ENCODE data around the gene OGFOD2.
A peak's percentile ranks its signal among the peaks of the same experiment; 100 is the strongest.

Gene OGFOD2

DNA sequence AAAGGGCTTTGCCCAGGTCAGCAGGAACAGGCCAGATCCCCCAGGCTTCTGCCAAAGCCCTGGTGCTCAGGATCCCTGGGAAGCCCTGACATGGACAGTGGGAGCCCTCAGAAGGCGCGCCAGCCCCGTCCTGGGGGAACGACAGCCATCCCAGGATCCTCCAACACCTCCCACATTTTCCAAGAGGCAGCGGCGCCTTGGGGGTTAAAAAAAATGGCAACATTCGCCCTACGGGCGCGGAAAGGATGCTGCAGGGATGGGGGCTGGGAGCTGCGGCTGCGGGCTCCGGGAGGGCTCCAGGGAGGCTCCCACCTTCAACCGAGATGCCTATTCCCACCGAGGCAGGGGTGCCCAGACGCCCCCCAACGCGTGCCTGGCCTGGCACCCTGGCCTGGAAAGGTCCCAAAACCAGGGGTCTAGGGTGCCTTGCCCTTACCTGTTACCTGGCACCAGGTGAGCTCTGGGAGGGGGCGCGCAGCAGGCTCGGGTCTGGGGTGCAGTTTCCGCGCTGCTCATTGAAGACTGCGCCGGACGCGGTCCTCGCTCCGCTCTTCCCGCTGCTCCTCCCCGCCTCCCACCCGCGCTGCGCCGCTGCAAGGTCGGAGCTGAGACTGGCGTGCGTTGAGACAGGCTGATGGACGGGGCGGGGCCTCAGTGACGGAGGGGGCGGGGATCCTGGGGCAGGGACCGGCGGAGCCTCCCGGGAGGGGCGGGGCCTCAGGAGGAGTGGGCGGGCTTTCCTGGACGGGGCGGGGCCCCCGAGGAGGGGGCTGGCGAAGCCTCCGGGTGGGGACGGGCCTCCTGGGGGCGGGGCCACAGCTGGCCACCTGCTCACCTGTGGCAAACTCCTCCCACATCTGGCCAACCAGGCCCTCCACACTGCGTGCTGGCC is 8.9 kb upstream of the OGFOD2 start, which contains the start of gene ABCB9:
Gene ABCB9, minus strand, starts transcription at position 613 of the 892 bp plus-strand sequence. CDS start 6,228 bp downstream, outside the sequence.
- peak; percentile 98 for DNase-seq (ENCODE audit: low spot score)
- TF ChIP-seq, protein P1, sequence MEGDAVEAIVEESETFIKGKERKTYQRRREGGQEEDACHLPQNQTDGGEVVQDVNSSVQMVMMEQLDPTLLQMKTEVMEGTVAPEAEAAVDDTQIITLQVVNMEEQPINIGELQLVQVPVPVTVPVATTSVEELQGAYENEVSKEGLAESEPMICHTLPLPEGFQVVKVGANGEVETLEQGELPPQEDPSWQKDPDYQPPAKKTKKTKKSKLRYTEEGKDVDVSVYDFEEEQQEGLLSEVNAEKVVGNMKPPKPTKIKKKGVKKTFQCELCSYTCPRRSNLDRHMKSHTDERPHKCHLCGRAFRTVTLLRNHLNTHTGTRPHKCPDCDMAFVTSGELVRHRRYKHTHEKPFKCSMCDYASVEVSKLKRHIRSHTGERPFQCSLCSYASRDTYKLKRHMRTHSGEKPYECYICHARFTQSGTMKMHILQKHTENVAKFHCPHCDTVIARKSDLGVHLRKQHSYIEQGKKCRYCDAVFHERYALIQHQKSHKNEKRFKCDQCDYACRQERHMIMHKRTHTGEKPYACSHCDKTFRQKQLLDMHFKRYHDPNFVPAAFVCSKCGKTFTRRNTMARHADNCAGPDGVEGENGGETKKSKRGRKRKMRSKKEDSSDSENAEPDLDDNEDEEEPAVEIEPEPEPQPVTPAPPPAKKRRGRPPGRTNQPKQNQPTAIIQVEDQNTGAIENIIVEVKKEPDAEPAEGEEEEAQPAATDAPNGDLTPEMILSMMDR (IDR thresholded peaks at IDR 0.05; ENCODE audit: extremely low read depth, insufficient read depth, missing control alignments): no peak
- in situ Hi-C loops (cut with MboI; ENCODE audit: low pct_unique_long_range_greater_than_20kb, low sequenced_read_pairs, unreplicated experiment): loop anchor here (25.0 kb wide), 1 partner anchor 329 kb away; no protein-coding TSS in a partner anchor

GRCh38 chr12:122966743-122967550 is 8.1 kb upstream of the OGFOD2 start:
- no peak for DNase-seq (ENCODE audit: low spot score)
- in situ Hi-C loops (cut with MboI; ENCODE audit: low pct_unique_long_range_greater_than_20kb, low sequenced_read_pairs, unreplicated experiment): loop anchor here (25.0 kb wide), 1 partner anchor 330 kb away; no protein-coding TSS in a partner anchor
- TF ChIP-seq, protein P1 (IDR thresholded peaks at IDR 0.05; ENCODE audit: extremely low read depth, insufficient read depth, missing control alignments): no peak

- TF ChIP-seq, protein P1 (IDR thresholded peaks at IDR 0.05; ENCODE audit: extremely low read depth, insufficient read depth, missing control alignments): no peak
- in situ Hi-C loops (cut with MboI; ENCODE audit: low pct_unique_long_range_greater_than_20kb, low sequenced_read_pairs, unreplicated experiment): loop anchor here (25.0 kb wide), 1 partner anchor 331 kb away; no protein-coding TSS in a partner anchor
- no peak for DNase-seq (ENCODE audit: low spot score)
Measured at GRCh38 chr12:122968104-122968503, 6.9 kb upstream of the OGFOD2 start.

DNA sequence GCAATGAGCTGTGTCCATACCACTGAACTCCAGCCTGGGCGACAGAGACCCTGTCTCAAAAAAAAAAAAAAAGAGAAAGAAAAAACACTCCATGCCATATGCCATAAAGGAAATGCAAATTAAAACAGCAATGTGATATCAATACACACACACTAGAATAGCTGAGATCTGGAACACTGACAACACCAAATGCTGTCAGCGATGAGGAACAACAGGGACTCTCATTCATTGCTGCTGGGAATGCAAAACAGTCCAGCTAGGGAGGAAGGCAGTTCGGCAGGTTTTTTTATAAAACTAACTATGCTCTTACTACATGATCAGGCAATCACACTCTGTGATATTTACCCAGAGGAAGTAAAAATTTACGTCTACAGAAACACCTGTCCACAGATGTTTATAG is 5.4 kb upstream of the OGFOD2 start:
- no peak for DNase-seq (ENCODE audit: low spot score)
- in situ Hi-C loops (cut with MboI; ENCODE audit: low pct_unique_long_range_greater_than_20kb, low sequenced_read_pairs, unreplicated experiment): loop anchor here (25.0 kb wide), 1 partner anchor 332 kb away; no protein-coding TSS in a partner anchor
- TF ChIP-seq, protein P1 (IDR thresholded peaks at IDR 0.05; ENCODE audit: extremely low read depth, insufficient read depth, missing control alignments): no peak

DNA sequence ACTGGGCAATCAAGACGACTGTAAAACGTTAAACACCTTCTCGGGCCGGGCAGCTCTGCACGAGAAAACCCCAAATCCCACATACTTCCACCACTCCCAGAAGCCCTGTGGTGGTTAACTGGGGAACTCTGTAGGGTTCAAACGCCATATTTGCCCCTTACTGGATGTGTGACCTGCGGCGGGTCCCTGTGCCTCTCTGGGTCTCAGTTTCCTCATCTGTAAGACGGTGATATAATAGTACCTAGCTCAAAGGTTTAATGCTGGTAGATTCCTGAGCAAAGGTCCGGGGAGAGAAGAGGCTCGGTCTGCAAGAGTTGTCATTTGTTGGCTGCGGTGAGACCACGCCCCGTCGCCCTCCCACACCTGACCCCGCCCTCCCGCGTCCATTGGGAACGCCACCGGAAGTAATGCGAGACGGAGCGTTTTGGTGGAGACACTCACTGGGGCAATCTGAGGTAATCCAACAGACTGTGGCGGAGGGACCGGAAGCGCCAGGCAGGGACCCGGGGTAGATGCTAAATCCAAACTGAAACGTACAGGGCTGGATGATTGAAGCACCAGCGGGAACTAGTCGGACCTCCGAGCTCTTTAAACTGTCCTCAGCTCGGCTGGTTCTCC is 661 bp upstream of the OGFOD2 start:
- DNase-seq (ENCODE audit: low spot score): peak; percentile 92
- in situ Hi-C loops (cut with MboI; ENCODE audit: low pct_unique_long_range_greater_than_20kb, low sequenced_read_pairs, unreplicated experiment): loop anchor here (25.0 kb wide), 1 partner anchor 337 kb away; no protein-coding TSS in a partner anchor
- TF ChIP-seq, protein P1 (IDR thresholded peaks at IDR 0.05; ENCODE audit: extremely low read depth, insufficient read depth, missing control alignments): no peak
